ENCODE data around the gene ZNF225.

DNA sequence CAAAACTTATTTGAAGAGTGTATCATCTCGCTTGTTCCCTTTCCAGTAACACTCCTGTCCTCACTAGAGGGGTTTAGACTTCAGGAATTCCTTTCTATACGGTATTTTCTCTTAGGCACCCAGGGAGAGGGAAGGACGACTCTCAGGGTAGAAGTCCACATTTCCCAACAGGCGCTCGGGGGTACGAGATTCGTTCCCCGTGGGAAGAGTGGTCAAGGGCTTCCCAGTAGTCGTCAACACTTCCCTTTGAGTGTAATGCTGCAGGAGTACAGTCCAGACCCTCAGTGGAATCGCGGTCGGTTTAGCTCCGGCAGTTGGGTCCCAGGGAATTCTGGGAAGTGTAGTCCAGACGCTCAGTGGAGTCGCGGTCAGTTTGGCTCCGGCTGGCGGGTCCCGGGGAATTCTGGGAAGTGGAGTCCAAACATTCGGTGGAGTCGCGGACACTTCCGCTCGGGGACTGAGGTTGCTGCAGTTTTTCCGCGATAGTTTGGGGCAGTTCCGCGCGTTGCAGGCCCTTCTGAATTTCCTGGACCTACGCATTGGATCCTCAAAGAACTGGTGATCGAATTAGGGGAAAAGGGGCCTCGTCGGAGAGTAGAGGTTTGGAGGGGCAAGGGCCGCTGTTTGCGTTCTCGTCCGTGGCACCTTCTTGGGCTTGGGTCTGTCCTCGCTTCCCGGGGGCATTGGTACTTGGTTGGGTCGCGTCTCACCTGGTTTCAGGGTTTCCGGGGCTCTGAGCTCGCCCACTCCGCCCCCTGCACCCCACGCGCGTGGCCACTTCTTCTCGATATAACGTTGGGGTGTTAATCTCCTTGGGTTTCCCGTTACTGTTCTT, 19.1 kb upstream of the ZNF225 start, which contains the start of gene ZNF224:
- TF ChIP-seq, protein P1, sequence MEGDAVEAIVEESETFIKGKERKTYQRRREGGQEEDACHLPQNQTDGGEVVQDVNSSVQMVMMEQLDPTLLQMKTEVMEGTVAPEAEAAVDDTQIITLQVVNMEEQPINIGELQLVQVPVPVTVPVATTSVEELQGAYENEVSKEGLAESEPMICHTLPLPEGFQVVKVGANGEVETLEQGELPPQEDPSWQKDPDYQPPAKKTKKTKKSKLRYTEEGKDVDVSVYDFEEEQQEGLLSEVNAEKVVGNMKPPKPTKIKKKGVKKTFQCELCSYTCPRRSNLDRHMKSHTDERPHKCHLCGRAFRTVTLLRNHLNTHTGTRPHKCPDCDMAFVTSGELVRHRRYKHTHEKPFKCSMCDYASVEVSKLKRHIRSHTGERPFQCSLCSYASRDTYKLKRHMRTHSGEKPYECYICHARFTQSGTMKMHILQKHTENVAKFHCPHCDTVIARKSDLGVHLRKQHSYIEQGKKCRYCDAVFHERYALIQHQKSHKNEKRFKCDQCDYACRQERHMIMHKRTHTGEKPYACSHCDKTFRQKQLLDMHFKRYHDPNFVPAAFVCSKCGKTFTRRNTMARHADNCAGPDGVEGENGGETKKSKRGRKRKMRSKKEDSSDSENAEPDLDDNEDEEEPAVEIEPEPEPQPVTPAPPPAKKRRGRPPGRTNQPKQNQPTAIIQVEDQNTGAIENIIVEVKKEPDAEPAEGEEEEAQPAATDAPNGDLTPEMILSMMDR (IDR thresholded peaks at IDR 0.05), result no peak
- peak in 1 of 2 donors; percentile 32 for TF ChIP-seq POLR2A (IDR thresholded peaks at IDR 0.05)

Data from Peyer's patch (tissue), 4 donors.